COR-L47 (cell line): Measurements from ENCODE around the gene CACTIN.
A peak's percentile ranks its signal among the peaks of the same experiment; 100 is the strongest.
"Not testable (repeated sequence)": the region's sequence is repeated elsewhere in the genome, so short reads cannot be mapped to it uniquely, and the experiment has no call there.

ENCODE experiments used
- DNase-seq: peaks from one replicate; lab custom pipeline; 2025; lab: John Stamatoyannopoulos, UW

Gene CACTIN

DNA sequence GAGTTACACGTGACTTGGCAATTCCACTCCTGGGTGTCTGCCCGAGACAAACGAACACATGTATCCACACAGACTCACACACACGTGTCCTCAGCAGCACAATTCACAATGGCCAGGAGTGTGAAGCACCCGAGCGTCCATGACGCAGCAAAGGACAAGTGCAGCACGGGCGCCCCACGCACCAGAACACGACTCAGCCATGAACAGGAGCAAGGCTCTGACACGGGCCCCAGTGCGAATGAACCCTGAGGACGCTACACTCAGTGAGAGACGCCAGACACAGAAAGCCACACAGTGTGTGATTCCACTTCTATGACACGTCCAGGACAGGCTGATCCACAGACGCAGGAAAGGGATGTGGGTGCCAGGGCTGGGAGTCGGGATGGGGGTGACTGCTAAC is 37.2 kb upstream of the CACTIN start:
- no peak for DNase-seq

DNA sequence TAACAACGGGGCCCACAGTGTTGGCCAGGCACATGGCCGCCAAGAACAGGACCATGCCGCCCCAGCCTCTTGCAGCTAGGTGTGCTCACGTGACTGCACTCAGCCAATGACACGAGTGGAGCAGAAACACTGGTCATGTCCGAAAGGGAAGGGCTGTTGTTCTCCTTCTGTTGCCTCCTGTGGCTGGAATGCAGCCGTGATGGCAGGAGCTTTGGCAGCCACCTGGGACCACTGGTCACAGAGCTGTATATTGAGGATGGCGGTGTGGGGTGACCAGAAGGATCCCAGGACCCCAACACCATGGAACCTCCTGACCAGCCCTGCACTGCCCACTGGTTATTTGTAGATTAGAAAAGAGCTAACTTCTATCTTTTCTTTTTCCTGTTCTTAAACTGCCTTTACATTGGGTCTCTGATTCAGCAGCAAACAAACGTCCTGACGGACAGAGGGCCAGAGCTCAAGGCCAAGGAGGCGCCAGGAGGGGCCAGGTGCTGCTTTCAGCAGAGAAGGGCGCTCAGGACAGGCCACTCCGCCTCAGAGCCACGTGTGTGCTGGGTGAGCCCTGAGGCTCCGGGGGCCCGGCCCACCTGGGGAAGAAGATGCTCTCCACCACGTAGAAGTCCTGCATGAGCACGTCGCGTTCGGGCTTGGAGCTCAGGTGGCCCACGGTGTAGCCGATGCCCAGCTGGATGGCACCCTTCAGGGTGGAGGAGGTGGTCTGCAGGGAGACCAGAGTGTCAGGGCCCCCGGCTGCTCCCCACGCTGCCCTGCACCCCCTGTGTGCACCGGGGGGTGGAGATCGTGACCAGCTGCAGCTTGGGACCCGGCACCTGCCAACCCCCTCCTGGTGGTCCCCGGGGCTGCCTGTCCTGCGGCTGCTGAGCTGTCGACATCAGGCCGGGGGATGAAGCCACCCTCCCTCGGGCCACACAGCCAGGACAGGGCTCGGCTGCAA is 35.0 kb upstream of the CACTIN start:
- no peak for DNase-seq

DNA sequence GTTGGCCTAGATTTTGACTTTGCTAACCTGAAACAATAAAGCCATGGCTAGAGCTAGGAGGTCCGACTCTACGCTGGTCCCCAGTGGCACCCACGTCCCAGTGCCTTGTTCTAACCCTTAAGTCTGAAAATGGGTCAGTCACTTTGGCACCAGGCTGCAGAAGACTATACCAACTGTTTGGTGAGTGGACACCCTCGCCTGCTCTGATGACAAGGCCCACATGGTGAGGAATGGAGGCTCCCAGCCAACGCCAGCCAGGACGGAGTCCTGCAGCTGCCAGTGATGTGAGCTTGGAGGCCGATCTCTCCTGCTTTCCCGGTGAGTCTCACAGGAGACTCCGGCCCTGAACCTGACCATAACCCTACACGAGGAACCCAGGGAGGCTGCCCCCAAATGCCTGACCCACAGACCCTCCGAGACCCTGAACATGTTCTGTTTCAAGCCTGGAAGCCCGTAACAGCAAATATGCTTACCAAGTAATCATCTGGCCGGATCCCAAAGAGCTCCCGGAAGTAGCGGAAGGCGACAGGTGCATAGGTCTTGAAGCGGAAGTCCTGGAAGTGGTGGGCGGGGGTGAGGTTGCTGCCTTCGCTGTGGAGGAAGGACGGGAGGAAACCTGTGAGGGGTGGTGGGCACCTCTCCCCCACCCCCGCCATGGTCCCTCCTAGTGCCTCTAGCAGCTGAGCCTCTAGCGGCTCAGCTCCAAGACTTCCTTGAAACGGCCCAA is 34.1 kb upstream of the CACTIN start:
- DNase-seq: no peak

DNA sequence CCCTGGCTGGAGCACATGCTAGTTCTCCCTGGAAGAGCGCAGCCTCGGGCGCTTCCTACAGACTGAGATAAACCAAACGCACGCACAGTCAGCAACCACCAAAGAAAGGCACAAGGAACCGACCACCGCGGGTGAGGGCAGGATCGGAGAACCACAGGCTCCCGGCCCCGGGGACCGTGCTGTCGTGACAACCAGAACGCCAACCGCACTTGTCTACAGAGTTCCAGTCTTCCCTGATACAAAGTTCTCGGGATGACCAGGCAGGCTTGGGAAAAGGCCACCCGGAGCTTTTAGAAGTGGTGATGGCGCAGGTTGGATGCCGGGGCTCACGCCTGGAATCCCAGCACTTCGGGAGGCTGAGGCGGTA is 33.1 kb upstream of the CACTIN start:
- DNase-seq: no peak

DNA sequence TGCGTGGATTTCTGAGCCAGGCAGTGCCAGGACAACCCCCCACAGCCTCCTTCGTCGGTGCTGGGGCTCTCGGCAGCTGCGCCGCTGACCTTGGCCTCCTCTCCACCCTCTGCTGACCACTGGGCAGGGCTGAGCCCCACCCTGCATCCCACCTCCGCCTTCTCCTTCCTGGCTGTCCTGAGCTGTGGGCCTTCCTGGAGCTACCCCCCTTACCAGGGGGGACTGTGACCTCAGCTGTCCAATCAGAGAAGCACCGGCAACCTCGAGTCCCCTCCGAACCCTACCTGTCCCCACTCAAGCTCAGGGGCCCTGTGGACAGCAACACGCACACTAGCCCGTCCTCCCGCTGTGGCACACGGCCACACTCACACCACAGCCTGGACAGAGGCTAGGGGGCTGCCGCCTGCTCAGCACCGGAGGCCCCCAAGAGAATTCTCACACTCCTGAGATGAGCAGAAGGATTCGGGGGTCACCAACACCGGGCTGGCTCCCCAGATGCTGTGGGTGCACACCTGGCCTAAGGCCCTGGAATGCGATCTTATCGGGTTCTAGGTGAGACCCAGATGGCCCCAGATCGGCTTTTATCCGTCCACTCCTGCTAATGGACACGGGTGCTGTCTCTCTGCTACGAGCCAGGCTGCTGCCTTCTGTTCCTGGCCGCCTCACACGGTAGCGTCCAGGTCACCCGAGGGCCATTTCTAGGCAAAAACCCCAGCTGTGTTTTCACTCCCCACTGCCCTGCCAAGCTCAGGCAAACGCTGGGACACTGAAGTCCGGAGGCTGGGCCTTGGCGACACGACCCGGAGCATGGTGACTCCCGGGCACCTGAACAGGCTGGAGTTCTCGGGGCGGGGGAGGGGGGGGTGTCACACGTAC is 32.5 kb upstream of the CACTIN start:
- no peak for DNase-seq

DNA sequence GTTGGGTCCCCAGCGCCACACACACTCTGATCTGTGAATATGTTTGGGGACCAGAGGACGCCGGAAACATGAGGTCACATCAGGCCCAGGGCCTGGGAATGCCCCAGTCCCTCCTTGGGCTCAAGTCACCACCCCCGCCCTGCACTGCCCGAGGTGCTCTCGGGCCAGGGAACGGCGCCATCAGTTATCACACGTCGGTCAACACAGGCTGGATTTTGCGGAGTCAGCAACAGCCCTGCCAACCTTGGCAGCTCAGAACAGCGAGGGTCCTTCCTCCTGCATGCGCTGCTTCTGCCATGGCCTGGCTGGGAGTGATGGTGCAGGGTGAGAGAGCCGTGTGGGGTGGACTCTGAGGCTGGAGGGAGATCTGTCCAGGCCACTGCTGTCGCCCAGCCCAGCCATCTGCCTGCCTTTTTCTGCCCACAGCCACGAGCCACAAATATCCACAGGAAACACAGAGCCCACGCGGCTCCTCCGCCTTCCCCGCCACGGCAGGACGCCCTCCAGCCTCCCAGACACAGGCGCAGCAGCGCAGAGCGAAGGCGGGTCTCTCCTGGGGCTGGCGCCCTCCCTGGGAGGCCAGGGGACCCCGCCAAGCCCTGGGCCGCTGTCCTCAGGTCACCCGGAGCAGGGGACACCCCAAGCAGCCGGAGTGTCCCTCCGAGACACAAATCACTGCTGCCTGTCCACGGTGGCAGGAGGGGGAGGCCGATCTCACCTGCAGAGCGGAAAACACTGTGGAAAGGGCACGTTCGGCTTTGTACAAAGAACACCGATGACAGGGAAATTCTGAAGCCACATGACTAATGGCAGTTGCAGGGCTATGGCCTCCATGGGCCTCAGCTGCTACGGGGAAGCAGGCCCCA is 31.6 kb upstream of the CACTIN start:
- DNase-seq: no peak

DNA sequence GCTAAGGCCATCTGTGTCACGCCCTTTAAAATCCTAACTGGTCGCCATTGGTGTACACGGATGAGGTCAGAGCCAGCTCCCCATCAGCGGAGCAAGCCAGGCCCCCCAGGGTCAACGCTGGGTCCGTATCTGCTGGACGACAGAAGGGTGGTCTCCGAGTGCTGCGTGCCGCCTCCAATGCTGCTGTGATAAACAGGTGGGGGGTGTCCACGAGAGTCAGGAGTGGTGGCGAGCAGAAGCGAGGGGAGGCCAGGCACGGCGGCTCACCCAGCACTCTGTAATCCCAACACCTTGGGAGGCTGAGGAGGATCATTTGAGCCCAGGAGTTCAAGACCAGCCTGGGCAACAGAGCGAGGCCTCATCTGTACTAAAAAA is 30.8 kb upstream of the CACTIN start:
- DNase-seq: no peak

DNA sequence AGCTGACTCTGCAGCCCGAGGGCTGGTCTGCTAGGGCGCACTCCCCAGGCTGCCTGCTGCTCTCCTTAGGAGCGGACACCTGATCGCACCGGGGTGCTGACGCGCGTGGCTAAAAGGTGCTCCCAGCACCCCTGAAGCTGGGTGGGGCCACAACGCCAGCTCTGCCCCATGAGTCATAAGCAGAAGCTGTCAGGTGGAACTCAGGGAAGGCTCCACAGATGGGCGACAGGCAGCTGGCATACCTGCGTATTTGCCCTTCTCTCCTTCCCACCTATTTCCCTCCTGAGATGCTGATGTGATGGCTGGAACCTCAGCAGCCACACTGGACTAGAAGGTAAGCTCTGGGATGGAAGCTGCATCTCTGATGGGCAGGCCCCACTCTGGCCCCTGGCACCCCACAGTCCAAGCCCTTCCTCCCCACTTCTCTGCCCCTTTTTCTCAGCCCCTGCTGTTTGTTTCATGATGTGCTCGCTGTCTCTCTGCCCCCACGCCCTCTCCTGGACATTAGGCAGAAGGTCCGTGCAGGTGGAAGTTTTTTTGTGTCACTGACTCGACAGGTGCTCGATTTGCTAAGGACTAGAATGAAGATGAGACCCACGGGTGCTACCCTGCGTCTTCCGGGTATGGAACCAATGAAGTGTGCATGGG is 30.3 kb upstream of the CACTIN start:
- DNase-seq: no peak

DNA sequence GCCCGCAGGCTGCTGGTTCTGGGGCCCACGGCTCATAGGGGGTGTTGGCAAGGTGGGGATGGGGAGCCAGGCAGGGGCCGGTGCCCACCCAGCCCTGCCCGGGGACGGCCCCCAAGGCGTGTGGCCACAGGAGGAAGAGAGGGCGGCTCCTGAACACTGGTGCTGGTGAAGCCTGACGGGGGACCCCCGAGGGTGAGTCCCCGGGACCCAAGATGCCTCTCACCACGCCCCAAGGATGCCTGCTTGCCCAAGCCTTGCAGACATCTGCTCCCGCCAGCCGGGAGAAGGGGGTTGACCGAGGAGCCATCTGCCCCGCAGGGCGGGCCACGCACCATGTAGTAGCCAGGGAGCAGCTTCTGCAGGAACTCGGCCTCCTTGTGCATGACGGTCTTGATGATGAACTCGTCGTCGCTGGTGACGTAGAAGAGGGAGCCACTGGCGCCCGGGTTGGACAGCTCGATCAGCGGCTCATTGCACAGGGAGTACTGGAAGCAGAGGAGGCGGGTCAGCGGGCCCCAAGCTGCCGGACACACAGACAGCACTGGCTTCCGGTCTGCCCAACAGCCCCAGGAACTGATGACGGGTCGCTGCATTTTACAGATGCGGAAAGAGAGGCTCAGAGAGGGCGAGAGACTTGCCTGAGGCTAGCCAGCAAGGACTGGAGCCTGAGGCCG is 29.6 kb upstream of the CACTIN start:
- DNase-seq: no peak

DNA sequence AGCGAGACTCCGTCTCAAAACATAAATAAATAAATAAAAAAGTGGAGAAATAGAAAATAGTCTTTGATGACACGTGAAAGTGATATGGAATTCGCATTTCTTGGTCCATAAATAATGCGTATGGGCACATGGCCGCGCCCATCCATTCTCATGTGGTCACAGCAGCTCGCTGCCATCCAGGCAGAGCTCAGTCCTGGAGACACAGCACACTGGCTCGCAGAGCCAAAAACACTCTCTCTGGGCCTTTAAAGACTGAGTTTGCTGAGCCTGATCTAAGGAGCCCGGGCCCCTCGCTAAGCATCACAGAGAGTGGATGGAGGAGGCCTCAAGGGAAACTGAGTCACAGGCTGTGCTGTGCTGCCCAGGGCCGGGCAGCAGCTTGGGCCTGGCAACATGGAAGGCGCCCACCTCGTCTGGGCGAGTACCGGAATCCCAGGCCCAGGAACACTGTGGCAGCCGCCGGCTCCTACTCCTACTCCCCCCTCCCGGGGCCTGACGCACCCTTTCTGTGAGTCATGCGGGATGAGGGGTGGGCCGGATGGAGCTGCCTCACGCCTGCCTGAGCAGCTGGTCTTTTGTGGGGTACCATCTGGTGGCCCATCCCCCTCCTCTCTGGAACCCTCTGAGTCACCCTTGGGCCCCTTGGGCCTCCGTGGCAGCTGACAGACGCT is 28.9 kb upstream of the CACTIN start:
- DNase-seq: no peak

DNA sequence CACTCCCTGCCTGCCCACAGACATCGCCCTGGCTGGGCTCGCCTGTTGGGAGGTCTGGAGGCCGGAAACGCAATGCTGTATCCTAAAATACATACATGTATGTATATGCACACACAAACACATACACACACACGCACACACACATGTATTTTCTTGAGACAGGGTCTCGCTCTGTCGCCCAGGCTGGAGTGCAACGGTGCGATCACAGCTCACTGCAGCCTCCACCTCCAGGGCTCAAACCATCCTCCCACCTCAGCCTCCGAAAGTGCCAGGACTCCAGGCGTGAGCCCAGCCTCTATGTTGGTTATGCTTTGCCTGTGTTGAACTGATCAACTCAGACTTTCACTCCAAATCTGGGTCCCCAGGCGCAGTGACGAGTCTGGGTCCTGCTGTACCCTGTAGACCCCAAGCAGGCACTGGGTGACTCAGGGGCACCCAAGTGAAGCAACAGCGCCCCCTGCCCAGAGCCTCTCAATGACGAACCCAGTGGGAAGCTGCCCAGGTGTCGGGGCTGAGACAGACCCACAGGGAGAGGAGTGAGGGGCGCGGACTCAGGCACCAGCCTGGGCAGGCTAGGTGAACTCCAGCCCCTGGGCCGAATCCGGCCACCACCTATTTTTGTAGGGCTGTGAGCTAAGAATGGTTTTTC is 27.4 kb upstream of the CACTIN start:
- no peak for DNase-seq

DNA sequence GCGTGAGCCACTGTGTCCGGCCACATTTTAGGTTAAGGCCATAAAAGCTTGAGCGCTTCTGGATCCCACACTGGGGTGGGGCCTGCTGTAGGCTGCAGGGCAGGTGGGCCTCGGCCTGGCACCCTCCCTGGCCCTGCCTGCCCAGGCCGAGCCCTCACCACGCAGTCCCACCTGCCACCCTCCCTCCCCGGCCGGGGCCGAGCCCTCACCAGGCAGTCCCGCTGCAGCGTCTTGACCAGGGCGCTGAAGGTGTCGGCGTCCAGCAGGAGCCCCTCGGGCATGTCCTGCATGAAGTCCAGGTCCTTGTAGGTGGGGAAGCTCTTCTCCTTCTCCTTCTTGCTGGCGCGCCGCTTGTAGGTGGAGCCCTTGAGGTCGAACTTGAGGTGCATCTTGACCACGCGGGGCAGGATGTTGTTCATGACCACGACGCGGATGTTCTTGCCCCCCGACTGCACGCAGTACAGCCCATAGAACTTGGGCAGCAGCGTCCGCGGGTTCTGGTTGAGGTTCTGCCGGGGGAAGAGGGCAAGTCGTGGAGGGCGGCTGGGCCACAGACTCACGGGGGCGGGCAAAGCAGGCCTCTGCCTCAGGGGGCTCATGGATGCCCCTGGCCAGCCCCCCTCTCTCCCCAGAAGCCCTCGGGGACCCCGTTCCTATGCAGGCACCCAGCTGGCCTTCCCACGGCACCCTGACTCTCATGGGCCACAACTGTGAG is 26.6 kb upstream of the CACTIN start:
- DNase-seq: no peak

DNA sequence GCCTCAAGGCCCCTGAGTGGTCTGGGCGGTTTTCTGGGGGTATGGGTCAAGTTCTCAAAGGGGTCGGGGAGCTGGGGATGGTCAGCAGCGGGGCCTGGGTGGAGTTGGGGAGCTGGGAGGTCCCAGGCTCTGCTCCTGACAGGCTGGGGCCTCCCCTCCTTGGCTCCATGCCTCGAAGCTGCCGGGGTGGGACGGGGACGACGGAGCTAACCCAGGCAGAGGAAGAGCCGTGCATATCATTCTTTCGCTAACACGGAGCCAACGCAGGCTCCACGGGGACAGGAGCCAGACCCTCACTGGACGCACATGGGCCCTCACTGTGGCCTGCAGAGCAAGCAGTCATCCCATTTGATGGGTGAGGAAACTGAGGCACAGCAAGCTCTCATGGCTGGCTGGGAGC is 25.8 kb upstream of the CACTIN start:
- DNase-seq: no peak

DNA sequence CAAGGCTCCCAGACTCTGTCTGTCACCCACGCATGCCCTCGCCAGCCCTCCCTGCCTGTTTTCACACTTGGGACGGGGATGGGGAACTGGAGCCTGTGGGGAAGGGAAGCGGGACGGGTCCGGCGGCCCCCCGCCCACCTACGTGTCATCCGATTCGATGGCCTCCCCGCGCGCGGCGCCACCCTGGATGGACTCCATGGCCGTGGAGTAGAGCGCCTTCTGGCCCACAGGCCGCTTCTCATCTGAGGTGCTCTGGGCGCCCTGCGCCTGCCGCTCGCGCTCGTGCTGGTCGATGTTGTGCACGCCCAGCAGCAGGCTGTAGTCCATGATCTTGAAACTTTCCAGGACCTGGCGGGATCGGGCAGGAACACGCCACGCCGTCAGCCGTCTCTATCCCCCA is 25.1 kb upstream of the CACTIN start:
- DNase-seq: no peak

DNA sequence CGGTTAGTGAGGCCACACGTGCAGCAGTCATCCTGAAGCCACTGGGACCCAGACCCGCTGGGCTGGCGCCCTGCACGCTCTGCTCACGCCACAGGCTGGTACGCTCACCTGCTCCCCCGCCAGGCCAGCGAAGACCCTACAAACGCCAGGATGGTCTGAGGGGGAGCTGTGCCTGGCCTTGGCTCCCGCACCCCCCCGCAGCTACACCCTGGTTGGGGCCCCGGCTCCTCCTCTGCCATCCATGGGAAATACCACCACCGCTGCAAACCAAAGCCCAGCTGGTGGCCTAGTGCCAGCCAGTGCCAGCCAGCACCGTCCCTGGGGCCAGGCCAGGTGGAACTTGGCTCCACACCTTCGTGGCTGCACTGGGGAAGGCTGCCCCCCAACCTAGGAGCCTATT is 23.3 kb upstream of the CACTIN start:
- peak; percentile 55 for DNase-seq

DNA sequence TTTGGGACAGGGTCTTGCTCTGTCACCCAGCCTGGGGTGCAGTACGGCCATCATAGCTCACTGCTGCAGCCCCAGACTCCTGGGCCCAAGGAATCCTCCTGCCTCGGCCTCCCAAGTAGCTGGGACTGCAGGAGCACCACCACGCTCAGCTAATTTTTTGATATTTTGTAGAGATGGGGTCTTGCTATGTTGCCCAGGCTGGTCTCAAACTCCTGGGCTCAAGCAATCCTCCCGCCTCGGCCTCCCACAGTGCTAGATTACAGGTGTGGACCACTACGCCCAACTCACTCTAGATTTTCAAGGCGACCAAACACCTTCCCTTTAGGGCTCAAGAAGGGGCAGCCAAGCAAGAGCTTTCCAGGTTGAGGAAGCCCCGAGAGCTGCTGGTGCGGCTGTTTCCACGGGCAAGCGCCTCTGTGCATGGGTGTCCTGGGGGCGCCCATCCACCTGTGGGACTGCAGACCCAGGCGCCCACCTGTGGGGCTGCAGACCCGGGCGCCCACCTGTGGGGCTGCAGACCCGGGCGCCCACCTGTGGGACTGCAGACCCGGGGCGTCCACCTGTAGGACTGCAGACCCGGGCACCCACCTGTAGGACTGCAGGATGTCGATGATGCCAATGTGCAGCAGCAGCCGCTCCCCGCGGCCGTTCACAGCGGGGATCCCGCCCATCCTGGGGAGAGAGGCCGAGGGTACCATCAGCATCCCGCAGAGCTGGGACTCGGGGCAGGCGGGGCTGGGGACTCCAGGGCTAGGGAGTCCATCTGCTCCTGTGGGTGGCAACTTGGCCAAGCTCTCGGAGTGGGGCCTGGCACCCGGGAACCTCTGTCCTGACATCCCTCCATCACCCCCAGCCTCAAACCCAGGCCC is 21.7 kb upstream of the CACTIN start:
- no peak for DNase-seq

DNA sequence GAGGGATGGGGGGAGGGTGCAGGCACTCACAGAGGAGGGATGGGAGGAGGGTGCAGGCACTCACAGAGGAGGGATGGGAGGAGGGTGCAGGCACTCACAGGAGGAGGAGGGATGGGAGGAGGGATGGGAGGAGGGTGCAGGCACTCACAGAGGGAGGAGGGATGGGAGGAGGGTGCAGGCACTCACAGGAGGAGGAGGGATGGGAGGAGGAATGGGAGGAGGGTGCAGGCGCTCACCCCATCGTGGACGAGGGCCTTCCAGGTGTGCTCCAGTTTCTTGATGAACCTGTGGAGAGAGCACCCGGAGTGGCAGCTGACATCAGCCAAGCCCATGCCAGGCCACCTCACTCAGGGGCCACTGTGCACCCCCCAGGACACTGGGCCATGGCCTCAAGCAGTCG is 20.5 kb upstream of the CACTIN start:
- DNase-seq: not testable (repeated sequence)
